DMS 273 (cell line): ENCODE measurements around the gene GALK1.
"Not testable (repeated sequence)": the region's sequence is repeated elsewhere in the genome, so short reads cannot be mapped to it uniquely, and the experiment has no call there.

Source experiments
- DNase-seq: peaks from one replicate; lab custom pipeline; 2025; ENCODE audit not compliant: unreplicated experiment; lab: John Stamatoyannopoulos, UW

Gene GALK1

DNA sequence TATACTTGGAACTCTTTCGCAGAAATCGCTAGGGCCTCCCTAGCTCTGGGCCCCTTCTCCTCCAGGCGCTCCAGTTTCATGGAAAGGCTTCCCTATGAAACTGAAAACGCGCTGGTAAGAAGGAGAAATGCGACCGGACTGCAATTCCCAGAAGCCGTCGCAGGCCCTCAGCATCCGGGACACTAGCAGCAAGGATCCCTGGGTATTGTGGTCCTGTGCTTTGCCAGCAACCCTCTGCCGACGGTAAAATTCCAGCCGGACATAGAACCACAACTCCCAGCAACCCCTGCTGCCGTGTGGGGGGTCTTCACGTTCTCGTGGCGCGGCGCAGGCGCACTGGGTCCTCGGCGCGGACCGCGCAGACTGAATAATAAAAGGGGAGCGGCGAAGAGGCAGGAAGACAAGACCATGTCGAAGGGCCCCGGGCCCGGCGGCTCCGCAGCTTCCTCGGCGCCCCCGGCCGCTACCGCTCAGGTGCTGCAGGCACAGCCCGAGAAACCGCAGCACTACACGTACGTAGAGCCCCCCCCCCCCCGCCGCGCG lies 19.6 kb upstream of the GALK1 start, which contains the start of gene UNK:
Gene UNK, plus strand, starts transcription at position 334 of the 543 bp plus-strand sequence. Its CDS starts 75 bp downstream, at position 409.
- DNase-seq, result peak; percentile 99

DNA sequence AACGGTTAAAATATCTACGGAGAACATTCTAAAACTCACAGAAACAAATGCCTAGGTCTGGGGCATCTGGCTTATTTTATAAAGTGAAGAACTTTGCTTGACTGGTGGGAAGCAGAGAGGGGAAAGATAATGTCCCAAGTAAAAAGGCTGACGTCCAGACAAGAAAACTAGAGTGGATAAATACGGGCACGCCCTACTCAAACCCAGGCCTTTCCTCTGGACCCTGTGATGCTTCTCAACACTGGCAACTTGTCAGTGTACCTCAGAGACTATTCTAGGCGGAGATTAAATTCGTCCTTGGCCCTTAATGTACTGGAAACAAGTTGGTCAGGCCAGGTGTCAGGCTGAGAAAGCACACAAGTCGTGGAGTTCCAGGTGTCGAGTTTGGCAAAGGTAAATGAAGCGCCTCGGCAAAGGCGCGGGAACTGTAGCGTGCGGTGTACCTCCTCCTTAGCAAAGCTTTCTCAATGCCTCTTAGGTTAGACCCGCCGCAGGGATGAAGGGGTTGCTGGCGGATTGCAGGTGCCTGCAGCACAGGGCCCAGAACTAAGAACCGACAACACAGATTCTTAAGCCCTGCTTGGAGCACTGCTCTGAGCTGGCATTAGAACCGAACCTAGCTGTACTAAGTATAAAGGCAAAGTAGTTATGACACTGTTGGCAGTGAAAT lies 18.9 kb upstream of the GALK1 start:
- DNase-seq, result peak; percentile 73

DNA sequence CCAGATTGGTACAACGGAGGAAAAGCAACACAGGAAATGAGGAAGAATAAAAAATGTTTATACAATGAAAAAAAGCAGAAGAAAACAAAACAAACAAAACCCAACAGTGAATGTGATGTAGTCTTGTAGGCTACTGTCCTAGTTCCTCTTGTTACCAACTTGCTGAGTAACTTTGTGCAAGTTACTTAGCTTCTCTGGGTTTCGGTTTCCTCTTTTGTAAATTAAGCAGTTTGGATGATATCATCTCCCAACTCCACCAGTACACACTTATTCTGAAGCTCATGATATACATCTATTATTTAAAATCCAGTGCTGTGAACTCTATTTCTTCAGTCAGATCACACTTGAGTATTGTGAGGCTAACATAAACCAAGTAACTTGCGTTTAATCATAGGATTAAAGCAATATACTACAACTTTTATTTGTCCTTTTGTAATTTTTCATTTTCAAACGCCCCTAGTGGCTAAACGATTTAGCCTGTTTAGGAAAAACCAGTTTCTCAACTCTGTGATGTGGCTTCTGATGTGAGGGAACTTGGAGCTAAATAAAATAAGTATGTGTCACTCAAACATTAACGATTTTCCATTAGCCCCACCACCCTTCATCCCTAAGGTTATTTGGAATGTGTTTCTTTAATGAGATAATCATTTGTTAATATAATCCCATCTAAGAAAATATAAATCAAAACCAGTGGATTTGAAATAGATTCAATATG lies 18.2 kb upstream of the GALK1 start:
- peak; percentile 74 for DNase-seq

DNA sequence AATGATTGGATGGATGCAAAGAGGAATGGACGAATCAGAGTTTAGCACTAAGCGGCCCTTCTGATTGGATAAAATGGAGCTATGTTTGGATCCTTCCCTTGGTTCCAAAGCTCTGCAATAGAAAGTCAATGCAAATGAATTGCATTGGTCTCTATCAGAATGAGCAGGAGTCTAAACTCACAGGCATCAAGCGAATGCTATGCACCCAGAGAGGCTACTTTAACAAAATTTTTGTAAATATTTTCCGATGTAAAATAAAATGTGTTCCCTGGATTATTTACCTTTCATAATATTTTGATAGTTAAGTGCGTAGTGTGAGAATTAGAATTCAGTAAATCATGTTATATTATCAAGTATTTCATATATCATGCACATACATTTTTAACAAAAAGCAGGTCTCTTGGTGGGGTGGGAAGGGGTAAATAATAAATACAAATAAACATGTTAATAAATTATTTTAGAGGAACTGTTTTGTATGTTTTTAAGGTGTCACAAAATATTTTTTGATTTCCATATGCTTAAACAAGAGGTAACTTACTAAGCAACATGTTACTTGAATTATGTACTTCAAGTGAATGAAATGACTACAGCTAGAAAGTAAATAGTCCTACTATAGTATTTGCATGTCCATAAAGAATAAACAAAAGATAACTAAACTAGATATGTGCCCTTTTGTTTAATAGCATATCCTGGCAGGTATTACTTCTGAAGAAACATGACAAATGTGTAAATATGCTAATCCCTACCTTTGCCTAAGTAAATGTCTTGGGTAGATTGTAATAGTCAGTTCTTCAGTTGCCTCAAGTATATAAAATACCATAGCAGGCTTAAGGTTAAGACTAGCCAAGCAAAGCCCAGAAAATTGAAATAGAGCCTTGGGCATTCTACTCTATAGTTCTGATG lies 15.2 kb upstream of the GALK1 start:
- DNase-seq, result no peak

DNA sequence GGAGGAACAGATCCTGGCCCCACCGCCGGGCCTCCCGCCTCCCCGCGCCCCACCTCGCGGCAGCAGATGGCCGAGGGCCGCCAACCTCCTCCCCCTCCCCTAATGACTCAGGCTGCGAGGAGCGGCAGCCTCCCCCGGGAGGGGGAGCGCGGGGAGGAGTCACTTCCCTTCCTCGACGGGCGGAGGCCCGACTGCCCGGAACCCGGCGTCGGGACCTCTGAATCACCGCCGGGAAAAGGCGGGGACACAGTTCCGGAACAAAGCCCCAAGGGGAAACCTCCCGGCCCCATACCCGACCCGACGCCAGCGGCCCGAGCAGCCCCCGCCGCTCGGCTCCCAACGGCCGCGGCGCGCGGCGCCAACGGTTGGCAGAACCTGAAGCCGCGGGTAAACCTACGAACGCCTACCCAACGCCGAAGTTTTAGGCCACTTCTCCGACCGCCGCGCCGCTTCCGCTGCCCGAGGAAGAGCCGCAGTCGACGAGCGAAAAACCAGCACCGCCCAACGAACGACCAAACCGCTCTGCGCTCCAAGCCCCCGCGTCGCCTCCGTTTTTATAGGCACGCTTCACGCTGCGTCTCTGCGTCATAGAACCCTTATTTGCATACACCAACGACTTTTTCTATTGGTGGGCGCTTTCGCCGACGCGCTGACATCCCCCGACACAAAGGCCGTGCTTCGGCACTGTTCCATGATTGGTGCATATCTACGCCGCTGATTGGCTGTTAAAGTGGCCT lies 14.4 kb upstream of the GALK1 start:
- peak; percentile 100 for DNase-seq

DNA sequence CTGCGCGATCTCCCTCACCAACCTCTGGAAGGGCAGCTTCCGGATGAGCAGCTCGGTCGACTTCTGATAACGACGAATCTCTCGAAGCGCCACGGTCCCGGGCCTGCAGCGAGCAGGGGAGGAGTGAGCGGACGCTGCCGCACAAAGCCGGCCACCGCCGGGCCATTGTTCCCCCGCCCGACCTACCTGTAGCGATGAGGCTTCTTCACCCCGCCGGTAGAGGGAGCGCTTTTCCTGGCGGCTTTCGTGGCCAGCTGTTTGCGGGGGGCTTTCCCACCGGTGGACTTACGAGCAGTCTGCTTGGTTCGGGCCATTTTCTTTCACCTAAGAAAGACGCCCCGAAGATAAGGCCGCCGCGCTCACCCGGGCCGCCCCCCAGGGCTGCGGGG lies 13.9 kb upstream of the GALK1 start:
- DNase-seq, result no peak

DNA sequence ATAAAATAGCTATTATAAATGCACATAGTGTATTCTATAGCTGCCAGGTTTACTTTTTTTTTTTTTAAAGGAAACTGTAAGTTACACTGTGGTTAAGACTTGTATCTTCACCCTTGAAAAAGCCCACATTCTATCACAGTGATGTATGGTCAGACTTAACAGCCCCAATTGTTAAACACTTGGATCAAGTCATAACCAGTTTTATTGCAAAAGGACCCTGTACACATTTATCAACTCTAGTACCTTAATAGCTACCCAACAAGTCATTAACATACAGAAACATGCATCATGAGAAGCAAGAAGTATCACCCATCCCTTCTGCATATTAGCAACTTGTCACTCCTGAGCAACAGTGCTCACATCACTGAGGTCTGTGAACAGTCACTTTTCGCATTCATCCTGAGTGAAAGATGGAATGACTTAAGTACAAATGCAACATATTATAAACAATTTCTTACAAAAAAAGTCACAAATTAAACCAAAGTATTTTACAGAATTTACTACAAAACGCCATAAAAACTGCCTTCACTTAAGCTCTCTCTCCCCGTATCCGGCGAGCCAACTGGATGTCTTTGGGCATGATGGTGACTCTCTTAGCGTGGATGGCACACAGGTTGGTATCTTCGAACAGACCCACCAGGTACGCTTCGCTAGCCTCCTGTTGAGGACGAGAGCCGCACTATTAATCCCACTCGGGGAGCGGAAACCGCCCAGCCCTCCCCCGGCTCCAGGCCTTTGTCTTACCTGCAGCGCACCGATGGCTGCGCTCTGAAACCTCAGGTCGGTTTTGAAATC lies 13.3 kb upstream of the GALK1 start:
- DNase-seq, result not testable (repeated sequence)

DNA sequence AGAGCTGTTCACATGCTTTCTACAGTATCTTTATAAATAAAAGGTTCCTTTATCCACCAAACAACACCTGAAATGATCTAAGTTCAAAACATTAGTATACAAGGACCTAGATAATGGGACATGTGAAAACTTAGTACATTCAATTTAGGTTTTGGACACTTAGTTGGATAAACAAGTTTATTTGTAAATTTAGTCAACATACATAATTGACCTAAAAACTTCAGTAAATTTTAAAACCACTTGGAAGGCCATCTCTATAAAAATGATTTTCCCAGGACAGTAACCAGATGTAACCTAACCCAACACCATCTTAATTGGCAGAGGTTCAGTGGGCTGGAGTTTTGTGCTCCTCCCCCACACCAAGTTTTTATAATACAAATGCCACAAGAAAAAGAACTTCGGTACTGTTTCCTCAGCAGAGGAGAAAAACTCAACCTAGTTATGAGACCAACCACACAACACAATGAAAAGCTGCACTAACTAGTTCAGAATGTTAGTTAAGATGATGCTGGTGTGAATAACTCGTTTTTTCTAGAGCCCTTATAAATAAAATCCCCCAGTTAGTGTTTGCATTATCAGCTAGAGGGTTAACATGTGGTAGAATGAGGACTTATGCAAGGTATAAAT lies 12.4 kb upstream of the GALK1 start:
- DNase-seq, result no peak

DNA sequence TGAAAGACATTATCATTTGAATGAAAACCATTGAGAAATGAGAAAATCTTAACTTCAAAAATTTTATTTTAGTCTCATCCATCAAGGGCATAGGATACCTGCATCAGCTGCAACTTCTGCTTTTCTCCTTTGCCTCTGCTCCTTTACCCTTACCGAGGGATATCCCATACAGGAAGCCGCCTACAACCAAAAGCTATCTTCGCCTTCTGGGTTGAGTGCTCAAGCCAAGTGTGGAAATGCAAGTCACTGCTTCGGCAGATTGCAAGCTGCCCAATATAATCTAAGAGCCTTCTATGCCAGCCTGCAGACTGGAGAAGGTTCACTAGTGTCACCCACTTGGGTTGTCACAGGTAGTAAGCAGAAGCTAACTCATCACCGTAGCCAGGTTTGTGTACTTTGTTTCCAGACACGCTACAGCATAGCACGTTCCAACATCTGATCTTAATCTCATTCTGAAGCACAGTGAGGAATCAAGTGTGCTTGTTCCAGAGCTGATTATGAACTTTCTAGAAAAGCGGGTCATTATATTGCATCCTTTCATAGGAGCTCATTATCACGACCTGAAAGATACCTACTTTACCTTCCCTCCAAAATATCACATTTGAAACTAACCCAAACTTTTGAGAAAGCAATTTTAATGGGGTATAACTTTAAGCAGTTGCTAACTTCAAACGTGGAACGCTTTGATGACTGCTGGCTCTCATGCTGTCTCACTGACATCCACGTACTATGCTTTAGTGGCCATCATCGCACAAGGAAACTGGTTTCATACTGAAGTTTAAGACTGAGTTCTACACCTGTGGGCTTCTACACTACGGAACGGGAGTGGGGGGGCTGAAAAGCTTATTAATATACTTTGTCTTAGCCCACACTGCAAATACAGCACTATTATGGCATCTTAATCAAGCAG lies 11.6 kb upstream of the GALK1 start:
- DNase-seq, result peak; percentile 57

DNA sequence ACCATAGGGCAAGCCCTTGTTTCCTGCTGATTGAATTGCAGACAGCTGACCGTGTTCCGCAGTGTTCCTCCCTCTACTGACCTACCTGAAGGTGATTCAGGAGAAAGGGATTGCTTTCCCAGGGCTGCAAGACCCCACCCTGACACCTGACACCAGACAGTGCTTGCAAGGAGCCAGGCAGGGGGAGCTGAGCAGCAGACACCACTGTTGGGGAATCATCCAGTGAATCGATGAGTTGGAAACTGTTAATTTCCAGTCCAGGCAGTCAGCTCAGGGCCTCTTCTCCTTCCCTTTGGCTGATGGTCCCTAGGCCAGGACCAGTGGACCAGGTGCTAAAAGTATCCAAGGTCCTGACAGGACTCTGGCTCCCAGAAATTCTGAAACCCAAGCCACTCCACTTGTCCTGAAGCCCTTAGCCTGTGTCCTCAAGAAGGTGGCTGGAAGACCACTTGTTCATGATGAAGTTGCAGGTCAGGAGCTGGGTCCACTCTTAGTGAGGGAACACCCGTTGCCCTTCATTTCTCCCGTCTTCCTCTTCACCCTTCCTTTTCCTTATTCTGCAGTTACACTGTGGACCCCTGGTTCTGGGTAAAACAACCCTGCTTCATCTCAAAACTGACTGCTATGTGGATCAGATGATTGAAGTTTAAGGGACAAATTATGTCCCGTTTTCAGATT lies 10.1 kb upstream of the GALK1 start:
- DNase-seq, result peak; percentile 58

DNA sequence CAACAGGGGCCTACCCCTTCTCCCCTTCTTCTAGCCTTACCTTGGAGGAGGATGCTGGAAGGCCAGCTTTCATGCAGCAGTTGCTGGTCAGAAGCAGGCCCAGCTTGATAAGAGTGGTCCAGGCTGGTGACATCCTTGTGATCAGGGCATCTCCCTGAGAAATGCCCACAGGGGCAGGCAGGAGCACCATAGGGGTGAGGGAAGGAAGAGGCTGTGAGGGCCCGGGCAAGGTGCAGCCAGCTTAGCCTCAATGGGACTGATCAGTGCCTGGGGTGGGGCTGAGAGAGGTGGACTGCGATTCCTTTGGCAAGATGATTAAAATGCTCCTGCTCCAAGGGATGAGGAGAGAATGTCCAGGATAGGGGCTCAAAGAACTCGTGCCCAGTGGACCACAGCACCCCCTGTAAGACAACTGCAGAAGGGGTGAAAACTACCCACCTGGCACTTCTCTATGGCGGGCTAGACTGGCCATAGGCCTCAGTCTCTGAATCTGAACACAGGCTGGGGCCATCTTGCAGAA lies 9.5 kb upstream of the GALK1 start:
- no peak for DNase-seq

DNA sequence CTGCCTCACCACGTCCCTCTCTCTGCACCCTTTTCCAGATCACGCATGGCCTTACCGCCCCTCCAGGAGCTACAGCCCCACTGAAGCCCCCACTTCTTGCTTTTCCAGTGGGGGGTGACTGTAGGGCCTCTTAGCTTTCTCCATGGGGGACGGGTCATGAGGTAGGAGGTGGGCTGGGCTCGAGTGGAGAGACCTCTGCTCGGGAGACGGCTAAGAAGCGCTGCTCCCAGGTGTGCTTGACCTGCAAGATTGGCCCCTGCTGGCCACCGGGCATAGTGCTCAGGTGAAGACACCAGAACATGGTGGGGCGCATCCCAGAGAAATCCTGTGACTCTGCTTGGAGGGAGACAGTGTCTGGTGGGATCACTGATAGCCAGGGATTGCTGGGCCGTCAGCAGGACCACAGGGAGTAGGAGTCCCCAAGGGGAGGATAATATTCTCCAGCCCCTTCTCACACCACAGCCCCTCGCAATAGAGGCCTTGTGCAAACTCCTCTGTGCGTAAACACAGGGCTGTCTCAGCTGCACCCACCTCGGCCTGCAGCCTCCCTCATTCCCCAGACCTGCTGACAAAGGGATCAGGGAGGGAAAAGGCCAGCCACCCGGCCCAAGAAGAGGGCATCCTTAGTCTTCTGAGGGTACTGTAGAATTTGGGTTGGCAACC lies 8.9 kb upstream of the GALK1 start:
- no peak for DNase-seq

DNA sequence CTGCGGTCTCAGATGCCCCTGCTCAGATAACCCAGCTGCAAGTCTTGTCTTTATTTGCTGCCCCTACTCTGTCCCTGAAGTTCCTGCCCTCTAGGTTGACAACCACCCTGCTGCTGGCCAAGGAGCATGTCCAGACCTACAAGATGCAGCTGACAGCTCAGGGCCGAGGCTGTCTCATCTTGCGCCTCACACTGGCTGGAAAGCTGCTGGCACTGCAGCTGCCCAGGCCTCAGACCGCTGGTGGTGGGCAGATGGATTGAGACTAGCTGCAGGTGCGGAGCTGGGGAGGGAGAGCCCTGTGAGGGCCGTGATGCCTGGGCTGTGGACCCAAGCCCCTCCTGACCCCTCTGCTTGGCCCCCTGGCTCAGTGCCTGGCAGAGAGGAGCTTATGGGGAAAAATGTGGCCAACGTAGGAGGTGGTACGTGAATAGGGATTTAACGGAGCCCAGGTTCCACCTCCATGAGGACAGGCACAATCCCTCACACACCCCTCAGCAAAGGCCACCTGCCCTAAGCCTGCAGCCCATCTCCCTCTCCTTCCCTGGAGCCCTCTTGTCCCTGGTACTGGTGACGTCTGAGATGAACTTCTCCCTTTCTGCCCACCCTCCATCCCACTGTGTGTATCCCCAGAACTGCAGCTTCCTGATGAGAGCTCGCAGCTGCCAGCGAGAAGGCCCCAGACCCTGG lies 8.3 kb upstream of the GALK1 start:
- no peak for DNase-seq

DNA sequence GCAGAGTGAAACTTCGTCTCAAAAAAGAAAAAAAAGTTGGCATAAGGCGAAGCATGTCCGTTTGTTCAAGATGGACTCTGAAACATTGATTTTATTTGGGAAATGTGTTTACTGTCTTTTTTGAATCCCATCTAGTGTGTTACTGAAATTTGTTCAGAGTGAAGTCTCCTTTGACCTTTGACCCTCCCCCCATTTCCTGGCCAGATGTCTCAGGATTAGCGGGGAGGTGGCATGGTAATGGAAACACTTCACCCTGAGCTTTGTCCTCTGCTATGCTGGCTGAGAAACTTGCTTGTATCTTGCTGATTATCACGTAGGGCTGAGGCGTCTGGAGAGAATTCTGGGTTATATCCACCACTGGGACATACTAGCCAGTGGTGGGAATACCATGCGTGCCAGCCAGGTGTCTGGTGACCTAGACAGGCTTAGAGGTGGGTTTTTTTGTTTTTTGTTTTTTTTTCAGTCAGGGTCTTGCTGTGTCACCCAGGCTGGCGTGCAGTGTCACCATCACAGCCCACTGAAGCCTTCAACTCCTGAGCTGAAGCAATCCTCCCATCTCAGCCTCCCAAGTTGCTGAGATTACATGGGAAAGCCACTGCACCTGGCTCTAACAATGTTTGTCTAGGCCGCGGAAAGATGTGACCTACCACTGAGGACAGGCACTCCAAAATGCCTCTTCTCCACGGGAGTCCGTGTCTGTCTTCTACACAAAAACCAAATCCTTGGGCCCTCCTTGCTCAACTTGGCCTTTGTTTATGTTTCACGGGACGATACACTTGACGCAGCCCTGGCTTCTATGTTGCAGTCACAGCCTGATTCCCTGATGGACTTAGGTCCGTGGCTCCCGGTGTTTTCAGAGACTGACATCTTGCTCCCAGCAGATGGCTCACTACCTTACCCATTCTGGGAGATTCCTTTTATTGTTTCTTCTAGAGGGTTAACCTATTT lies 6.6 kb upstream of the GALK1 start:
- no peak for DNase-seq

DNA sequence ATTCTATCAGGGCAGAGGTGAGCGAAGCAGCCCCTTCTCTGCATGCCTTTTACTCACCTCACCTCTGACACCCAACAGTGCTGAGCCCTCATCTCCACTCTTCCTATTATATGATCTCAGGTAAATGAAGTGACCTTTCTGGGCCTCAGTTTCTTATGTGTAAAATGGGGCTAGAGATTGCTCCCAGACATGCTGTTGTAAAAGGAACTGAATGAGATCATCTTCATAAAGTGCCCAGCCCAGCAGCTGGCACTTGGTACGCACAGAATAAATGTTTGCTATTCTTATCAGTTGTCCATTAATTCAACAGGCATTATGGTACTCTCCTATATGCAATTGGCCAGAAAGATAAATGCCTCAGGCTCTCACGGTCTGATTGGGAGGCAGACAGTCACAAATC lies 4.5 kb upstream of the GALK1 start:
- DNase-seq, result peak; percentile 48
